Esophagus muscularis mucosa (tissue), 4 donors: ENCODE data around the gene FAM107B.

Experiments
- CTCF ChIP-seq, 3 experiments: fragments of 200-600 bp in 2 of 3; fragments of 450-650 bp in 1 of 3; sonication (generic) in 2 of 3; IDR thresholded peaks; one replicate each; pipeline ENCODE4 v1.5.1; 2017 to 2019; ENCODE audit warnings: antibody characterized with exemption in 3 of 3, mild to moderate bottlenecking in 2 of 3, moderate library complexity in 1 of 3
- EP300 ChIP-seq: sonication (generic); formaldehyde crosslinking; IDR thresholded peaks from one replicate; pipeline ENCODE4 v1.6.1; 2017; ENCODE audit warnings: antibody characterized with exemption
- POLR2A ChIP-seq: fragments of 450-650 bp; IDR thresholded peaks from one replicate; pipeline ENCODE4 v1.6.1; 2017; ENCODE audit warnings: antibody characterized with exemption, moderate library complexity, mild to moderate bottlenecking, low read depth
- POLR2AphosphoS5 ChIP-seq, 2 donors: sonication (generic); formaldehyde crosslinking; IDR thresholded peaks; one replicate each; pipeline ENCODE4 v1.6.1; 2017; ENCODE audit warnings: antibody characterized with exemption in 2 of 2

DNA sequence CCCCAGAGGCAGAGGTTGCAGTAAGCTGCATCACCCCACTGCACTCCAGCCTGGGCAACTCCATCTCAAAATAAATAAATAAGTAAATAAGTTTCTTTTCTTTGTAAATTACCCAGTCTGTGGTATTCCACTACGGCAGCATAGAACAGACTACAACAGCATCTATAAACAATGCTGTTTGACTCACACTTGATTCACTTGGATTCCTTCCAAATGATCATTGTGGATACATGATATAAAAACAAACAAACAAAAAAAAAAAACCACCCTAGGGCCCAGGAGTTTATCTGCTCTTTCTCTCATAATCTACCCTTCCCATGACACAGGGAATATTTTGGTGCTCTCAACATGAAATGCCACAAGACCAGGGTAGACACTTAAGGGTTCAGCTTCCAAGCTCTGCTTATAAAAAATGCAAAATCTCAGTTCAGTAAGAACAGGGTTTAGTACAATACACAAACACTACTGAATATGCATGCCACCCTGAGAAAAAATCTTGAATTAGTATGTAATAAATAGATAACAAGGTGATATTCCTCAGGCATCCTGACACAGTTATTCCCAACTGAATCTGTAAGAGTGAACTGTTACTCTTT lies 200.9 kb downstream of the FAM107B start:
- TF ChIP-seq CTCF (IDR thresholded peaks at IDR 0.05), result no peak
- no peak for TF ChIP-seq POLR2A
- TF ChIP-seq POLR2AphosphoS5 (IDR thresholded peaks at IDR 0.05), result no peak
- TF ChIP-seq EP300, result no peak
